Thyroid gland (tissue), 4 donors: Measurements from ENCODE around the gene ABTB2.

Source experiments
- CTCF ChIP-seq, 6 experiments: fragments of 200-600 bp in 3 of 6; fragments of 450-650 bp in 3 of 6; sonication (generic) in 3 of 6; IDR thresholded peaks; one replicate each; pipeline ENCODE4 v1.5.1; 2016 to 2019; ENCODE audit warnings: antibody characterized with exemption in 6 of 6, mild to moderate bottlenecking in 2 of 6, inconsistent platforms in 1 of 6, moderate library complexity in 1 of 6
- POLR2A ChIP-seq, 2 donors: fragments of 450-650 bp; IDR thresholded peaks; one replicate each; pipeline ENCODE4 v1.6.1; 2017; ENCODE audit warnings: antibody characterized with exemption in 2 of 2, mild to moderate bottlenecking in 2 of 2, moderate library complexity in 1 of 2

- TF ChIP-seq CTCF (IDR thresholded peaks at IDR 0.05) (no peak), POLR2A (IDR thresholded peaks at IDR 0.05) (no peak)
Observed at GRCh38 chr11:34212566-34212965, 145.2 kb downstream of the ABTB2 start.
